Activated T-helper 1 cell treated with anti-CD3 and anti-CD28 coated beads, Interleukin-12 subunit alpha, Interleukin-12 subunit beta, Interleukin-2, Interleukin-4 antibody, amounts not matched to agents 30 ng/mL and 10 ng/mL and 1 ng/mL, durations not matched to agents 14 hours and 24 hours and 36 hours (primary cell): ENCODE measurements around the gene MRGPRF. TPM values are rescaled to one million over a fixed set of nuclear protein-coding genes. Genes with fewer than 3 reads are reported as not detected.
"Not testable (repeated sequence)": the region's sequence is repeated elsewhere in the genome, so short reads cannot be mapped to it uniquely, and the experiment has no call there.

Source experiments
- DNase-seq: peaks from one replicate; pipeline ENCODE4 v3.0.0; 2021; ENCODE audit warnings: low spot score
- H3K27ac Mint-ChIP-seq: one replicate; pipeline ENCODE4 v1.8.0; 2021; ENCODE audit warnings: mild to moderate bottlenecking, mixed read lengths
- H3K27me3 Mint-ChIP-seq: one replicate; pipeline ENCODE4 v1.8.0; 2022; ENCODE audit warnings: mild to moderate bottlenecking, moderate library complexity, mixed read lengths; ENCODE audit not compliant: insufficient read depth
- H3K36me3 Mint-ChIP-seq: one replicate; pipeline ENCODE4 v1.8.0; 2021; ENCODE audit warnings: low read depth, mixed read lengths
- H3K4me1 Mint-ChIP-seq: one replicate; pipeline ENCODE4 v1.8.0; 2021; ENCODE audit warnings: low read depth, mixed read lengths
- H3K4me3 Mint-ChIP-seq: one replicate; pipeline ENCODE4 v1.8.0; 2021; ENCODE audit warnings: mild to moderate bottlenecking, moderate library complexity, mixed read lengths
- H3K9me3 Mint-ChIP-seq: one replicate; pipeline ENCODE4 v1.8.0; 2021; ENCODE audit warnings: mixed read lengths
- intact Hi-C: fragments of 100-400 bp; cut with micrococcal nuclease; formaldehyde crosslinking; loops from one replicate; pipeline ENCODE4 v1.15.1; 2024
- total RNA-seq: library from RNA; stranded (reverse); gene quantifications from 2 replicates; pipeline ENCODE4 v1.2.3, GENCODE V29; 2022

The MRGPRF gene
- total RNA-seq, 1 donor from 2014 or later = not detected

DNA sequence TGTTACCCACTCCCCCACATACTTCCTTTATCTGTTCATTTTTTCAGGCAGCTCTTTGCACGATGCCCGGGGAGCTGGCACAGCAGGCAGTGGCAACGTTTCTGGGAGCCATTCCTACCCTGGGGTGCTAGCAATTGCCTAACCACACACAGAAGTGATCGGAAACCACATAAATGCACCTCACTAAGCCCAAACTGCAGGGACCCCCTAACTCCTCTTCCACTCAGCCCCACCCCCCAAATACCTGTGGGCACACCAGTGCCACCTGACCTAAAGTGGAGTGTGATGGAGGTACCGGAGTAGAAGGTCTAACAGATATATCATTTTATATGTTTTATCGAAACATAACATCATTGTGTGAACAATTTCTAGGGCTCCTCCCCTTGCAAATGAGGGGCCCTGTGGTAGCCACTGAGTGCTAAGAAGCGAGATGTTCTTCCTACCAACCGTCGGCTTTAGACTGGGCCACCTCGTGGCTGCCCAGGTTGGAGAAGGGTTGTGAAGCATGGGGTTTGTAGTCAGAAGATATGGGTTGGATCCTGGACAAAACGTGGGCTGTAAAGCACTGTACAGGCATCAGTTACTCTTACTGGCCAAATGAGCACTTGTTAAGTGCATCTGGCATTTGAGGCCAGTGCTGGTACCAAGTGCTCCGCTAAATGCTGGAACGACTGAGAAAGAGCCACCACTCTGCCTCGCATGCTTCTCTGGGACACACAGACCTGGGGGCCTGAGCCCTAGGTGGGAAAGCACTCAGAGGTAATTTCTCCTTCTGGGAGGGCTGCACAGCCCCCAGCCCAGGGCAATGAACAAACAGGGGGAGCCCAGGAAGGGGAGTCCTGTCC lies 35.0 kb downstream of the MRGPRF start:
- intact Hi-C loops = no loop called here
- Mint-ChIP-seq H3K4me3 (no peak overlapping the region), H3K36me3 (no peaks in the 10 kb centered on the region), H3K4me1 (peaks cover 6% of the 10 kb centered on the region), H3K27me3 (peaks cover 2% of the 10 kb centered on the region), H3K27ac (no peak overlapping the region), H3K9me3 (peaks cover 4% of the 10 kb centered on the region)
- DNase-seq = no peak

DNA sequence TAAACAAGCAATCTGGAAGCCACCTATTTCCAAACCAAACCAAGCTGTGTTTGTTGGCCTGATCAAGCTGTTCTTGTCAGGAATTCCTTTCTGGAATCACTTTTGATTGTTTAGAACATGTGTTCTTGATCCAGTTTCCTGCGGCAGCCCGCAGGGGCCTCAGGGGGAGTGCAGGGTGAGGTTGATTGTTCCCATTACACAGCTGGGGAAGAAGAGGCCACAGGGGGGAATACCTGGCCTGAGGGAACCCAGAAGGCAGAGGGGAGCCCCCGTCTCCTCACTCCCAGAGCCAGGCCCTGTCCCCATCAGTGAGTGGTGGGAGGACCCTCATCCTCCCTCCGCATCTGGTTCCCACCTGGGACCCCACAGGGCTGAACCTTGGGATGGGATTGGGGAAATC lies 36.5 kb downstream of the MRGPRF start:
- Mint-ChIP-seq H3K27me3 (peaks cover 2% of the 10 kb centered on the region), H3K4me1 (peaks cover 6% of the 10 kb centered on the region)
- intact Hi-C loops = no loop called here

DNA sequence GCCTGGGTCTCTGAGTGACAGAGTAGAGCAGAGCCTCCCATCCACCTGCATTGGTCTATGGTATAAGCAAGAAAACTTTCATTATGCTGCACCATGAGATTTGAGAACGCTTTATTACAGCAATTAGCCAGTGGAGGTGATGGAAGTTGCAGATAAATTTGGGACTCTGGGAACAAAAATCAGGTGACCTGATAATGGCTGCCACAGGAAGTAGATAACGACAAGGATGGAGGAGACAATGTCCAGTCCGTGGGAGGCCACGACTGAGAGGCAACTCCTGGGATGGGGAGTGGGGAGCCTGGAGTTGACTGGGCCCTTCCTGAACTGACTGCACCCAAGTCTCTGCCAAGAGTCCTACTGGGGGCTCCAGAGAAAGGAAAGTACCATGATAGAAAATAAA lies 37.0 kb downstream of the MRGPRF start:
- no peak for DNase-seq
- Mint-ChIP-seq H3K9me3 (no peaks in the 10 kb centered on the region), H3K4me3 (no peak overlapping the region), H3K27ac (no peak overlapping the region), H3K4me1 (peaks cover 6% of the 10 kb centered on the region), H3K27me3 (peaks cover 2% of the 10 kb centered on the region), H3K36me3 (no peaks in the 10 kb centered on the region)
- intact Hi-C loops = no loop called here

More for the DNA sequence above, 36.5 kb downstream of the MRGPRF start:
- DNase-seq = no peak
- H3K27ac Mint-ChIP-seq = no peak overlapping the region
- no peaks in the 10 kb centered on the region for H3K36me3 Mint-ChIP-seq
- no peaks in the 10 kb centered on the region for H3K9me3 Mint-ChIP-seq
- H3K4me3 Mint-ChIP-seq = no peak overlapping the region

DNA sequence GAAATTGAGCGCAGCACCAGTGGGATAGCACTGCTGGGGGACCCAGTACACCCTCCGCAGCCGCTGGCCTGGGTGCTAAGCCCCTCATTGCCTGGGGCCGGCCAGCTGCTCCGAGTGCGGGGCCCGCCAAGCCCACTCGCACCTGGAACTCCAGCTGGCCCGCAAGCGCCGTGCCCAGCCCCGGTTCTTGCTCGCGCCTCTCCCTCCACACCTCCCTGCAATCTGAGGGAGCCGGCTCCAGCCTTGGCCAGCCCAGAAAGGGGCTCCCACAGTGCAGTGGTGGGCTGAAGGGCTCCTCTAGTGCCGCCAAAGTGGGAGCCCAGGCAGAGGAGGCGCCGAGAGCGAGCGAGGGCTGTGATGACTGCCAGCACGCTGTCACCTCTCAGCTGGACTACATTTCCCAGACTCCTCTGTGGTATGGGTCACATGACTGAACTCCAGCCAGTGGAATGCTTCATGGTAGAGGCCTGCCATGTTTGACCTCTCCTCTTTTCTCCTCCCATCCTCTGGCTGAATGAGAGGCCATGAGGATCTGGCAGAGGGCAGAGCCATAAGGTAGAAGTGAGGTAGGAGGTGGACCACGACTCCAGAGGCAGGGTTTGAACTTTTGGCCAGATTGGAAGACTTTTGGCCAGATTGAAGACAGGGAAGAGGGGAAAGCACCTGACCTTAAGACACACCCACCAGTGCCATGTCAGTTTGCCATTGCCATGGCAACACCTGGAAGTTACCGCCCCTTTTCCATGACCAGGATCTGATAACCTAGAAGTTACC lies 38.4 kb downstream of the MRGPRF start:
- Mint-ChIP-seq H3K27ac (peak overlapping the region; percentile 58), H3K27me3 (no peaks in the 10 kb centered on the region)

DNA sequence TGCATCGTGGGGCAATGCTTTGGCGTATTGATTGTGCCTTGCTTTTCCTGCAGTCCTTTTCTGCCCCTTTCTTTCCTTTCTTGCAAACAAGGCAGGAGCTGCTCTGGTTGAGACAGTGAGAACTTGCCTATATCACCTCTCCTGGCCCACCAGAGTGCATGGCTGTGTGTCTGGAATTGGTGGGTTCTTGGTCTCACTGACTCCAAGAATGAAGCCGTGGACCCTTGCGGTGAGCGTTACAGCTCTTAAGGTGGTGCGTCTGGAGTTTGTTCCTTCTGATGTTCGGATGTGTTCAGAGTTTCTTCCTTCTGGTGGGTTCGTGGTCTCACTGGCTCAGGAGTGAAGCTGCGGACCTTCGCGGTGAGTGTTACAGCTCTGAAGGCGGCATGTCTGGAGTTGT lies 39.3 kb downstream of the MRGPRF start:
- H3K27ac Mint-ChIP-seq, DNase-seq: not testable (repeated sequence)

More for the DNA sequence above, 38.4 kb downstream of the MRGPRF start:
- Mint-ChIP-seq H3K4me1 (peaks cover 6% of the 10 kb centered on the region), H3K36me3 (no peaks in the 10 kb centered on the region), H3K4me3 (no peak overlapping the region), H3K9me3 (no peaks in the 10 kb centered on the region)
- no peak for DNase-seq
- intact Hi-C loops = no loop called here

DNA sequence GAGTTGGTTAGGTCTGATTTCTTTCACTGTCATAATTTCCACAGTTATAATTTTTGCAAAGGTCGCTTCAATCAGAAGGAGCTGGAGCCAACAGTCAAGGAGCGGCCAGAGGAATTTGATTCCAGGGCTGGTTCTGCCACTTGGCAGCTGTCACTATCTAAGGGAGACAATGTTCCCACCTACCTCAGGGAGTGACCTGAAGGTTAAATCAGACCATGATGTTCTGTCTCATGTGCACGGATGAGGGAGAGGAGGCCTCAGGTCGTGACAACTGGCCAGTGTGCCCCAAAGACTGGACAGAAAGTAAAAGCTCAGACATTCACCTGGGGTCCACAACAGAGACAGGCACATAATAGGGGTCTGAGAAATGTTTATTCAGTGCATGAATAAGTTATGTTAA lies 39.8 kb downstream of the MRGPRF start:
- no peaks in the 10 kb centered on the region for H3K27me3 Mint-ChIP-seq
- no peak overlapping the region for H3K4me3 Mint-ChIP-seq
- no peaks in the 10 kb centered on the region for H3K9me3 Mint-ChIP-seq
- peaks cover 6% of the 10 kb centered on the region for H3K4me1 Mint-ChIP-seq
- no peak overlapping the region for H3K27ac Mint-ChIP-seq
- DNase-seq = no peak
- intact Hi-C loops = no loop called here
- H3K36me3 Mint-ChIP-seq = no peaks in the 10 kb centered on the region

More for the DNA sequence above, 39.3 kb downstream of the MRGPRF start:
- H3K9me3 Mint-ChIP-seq, H3K27me3 Mint-ChIP-seq, H3K36me3 Mint-ChIP-seq, H3K4me1 Mint-ChIP-seq, intact Hi-C loops, H3K4me3 Mint-ChIP-seq: not testable (repeated sequence)

DNA sequence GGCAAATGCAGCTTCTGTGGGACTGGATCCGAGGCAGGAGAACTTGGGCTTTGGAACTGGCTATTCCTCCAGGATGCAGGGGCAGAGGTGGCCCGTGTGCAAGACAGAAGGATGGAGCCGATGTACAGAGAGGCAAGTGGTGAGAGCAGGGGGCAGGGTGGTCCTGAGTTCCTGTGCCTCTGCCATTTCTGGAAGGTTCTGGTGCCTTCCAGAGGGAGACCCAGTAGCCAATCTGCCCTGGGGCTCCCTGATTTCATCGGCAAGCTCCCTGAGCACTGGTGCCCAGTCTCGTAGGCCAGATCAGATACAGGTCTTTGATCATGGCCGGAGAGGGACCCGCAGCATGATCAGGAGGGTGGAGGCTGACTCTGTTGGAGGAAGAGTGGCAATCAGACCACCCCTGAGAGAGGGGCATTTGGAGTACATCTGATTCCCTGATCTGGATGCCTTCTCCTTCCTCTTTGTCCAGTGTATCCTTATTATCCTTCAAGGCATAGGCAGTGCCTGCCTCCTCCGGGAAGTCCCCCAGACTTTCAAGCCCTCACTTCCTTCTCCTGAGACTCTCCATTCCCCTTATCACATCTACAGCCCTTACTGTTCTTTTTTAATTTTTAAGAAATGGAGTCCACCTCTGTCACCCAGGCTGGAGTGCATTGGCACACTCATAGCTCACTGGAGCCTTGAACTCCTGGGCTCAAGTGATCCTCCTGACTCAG lies 42.0 kb downstream of the MRGPRF start:
- Mint-ChIP-seq H3K4me1 (peaks cover 9% of the 10 kb centered on the region), H3K27ac (no peak overlapping the region), H3K27me3 (peaks cover 3% of the 10 kb centered on the region), H3K4me3 (no peak overlapping the region), H3K36me3 (no peaks in the 10 kb centered on the region), H3K9me3 (no peaks in the 10 kb centered on the region)
- no peak for DNase-seq
- intact Hi-C loops = no loop called here

DNA sequence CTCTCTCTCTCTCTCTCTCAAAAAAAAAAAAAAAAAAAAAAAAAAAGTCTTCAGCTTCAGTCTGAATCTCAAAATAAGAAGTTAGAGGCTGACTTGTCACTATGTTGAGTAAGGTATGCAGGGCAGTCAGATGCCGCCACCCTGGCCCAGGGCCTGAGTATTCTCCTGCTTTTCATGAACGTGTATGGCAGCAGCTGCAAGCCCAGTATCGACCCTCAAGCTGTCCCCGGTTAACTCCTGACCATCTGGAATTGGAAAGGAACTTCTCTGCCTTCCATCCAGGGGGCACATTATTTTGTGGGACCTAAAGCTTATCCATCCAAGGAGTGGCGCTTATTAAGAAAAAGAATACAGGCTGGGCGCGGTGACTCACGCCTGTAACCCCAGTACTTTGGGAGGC lies 43.7 kb downstream of the MRGPRF start:
- peaks cover 9% of the 10 kb centered on the region for H3K4me1 Mint-ChIP-seq
- no peaks in the 10 kb centered on the region for H3K9me3 Mint-ChIP-seq
- no peak overlapping the region for H3K27ac Mint-ChIP-seq
- no peak overlapping the region for H3K4me3 Mint-ChIP-seq
- no peaks in the 10 kb centered on the region for H3K36me3 Mint-ChIP-seq
- intact Hi-C loops = no loop called here
- H3K27me3 Mint-ChIP-seq = peaks cover 3% of the 10 kb centered on the region
- no peak for DNase-seq

DNA sequence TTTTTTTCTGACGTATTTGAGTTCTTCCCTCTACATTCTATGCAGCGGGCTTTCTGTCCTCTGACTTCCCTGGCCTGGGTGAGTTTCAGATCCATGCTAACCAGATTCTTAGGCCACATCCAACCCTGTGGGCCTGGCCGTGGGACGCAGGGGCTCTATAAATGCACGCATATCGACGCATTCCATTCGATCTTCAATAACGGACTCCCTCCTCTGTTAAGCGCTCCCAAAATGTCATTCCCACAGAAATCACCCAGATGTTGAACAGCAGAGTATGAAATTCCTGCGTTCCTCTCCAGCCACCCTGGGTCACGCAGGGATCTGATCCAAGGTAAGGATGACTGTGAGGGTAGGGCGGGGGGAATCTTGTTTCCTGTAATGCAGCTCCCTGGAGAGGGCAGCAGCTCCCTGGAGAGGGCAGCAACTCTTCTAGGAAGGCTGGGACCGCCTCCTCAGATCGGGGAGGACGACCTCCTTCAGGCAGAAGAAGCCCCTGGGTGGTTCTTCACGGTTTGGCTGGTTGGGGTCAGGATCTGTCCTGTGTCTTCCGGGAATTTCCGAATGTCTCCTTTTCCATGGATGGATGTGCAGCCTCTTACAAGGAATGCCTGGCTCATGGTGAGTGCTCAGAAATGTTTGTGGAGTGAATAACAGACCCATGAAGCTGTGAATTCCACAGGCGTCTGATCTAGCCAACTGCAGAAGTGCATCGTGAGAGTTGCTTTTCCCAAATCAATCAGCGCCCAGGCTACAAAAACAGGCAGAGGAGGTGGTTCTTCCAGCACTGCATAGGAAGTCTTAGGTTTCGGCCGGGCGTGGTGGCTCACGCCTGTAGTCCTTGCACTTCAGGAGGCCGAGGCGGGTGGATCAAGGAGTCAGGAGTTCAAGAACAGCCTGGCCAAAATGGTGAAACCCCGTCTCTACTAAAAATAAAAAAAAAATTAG lies 44.5 kb downstream of the MRGPRF start:
- no peak overlapping the region for H3K27ac Mint-ChIP-seq
- no peaks in the 10 kb centered on the region for H3K9me3 Mint-ChIP-seq
- H3K4me1 Mint-ChIP-seq = peaks cover 9% of the 10 kb centered on the region
- no peak for DNase-seq
- H3K4me3 Mint-ChIP-seq = no peak overlapping the region
- intact Hi-C loops = no loop called here
- peaks cover 3% of the 10 kb centered on the region for H3K27me3 Mint-ChIP-seq
- no peaks in the 10 kb centered on the region for H3K36me3 Mint-ChIP-seq

DNA sequence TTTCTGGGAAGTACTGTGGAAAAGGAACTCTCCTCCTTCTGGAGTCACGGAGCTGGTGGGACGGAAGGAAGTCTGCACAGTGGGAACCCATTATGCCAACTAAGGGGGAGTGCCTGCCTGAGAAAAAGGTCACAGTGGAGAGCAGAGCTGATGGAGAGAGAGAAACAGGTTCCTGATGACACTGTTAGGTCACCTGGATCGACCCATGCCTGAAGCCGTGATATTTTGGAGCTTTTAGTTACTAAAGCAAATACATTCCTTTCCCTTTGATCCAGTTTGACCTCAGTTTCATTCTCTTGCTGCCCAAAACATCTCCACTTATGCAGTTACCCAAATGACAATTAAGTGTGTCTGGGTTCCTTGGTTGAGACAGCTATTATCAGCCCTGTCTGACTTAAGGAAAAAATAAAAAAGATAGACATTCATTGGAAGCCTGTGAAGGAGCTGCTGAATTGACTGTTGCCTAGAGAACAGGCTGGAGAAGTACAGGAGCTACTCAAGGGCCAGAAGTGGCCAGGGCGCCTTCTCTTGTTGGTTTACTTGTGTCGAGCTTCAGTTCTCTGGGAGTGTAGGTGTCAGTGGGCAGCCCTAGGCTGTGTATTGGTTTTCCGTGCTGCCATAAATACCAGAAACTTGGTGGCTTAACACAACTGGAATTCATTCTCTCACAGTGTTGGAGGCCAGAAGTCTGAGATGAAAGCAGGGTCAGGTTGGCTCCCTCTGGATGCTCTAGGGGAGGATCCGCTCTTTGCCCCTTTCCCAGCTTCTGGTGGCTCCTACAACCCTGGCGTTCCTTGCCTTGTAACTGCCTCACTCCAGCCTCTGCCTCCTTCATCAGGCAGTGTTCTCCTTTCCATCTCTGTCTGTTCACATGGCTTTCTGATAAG lies 45.9 kb downstream of the MRGPRF start:
- intact Hi-C loops = no loop called here
- Mint-ChIP-seq H3K36me3 (peaks cover 2% of the 10 kb centered on the region), H3K27me3 (peaks cover 3% of the 10 kb centered on the region), H3K27ac (no peak overlapping the region), H3K4me1 (peaks cover 17% of the 10 kb centered on the region), H3K9me3 (no peaks in the 10 kb centered on the region), H3K4me3 (no peak overlapping the region)
- no peak for DNase-seq

DNA sequence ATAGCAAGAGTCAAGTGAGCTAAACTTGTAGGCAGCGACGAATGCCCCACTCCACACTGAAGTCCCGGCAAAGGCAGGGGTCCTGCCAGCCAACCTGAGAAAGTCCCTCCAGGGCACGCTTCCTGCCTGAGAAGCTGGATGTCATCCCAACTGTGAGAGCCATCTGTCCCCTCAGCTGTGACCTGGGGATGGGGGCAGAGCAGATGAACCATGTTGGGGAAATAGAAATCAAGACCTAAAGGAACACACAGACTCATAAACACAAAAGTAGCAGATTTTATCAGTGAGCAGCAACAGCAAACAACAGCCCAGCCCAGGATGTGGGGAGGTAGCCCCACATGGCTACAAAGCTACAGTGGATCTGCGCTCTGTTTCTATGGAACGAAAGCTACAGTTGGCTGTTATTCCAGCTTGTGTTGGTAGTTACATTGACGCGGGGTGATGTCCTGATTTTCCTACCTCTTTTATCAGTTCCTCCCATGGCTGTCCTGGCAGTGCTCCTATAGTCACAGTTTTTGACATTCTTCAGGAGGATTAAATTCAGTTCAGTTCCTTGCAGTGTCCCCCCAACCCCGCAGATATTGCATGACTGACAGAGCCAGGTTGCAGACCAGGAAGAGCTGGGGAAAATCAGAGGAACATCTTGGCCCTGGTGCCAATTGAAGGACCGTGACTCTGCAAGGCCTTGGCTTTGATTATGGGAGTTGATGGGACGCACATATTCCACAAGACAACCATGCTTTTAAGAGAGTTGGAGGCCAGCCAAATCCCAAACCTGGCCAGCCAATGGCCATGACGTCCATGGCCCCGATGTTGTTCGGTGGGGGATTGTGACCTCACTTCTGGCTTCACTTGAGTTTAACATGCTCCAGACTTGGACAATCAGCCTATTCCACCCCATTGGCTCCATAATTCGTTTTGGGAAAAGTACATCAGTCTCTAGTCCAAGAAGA lies 46.9 kb downstream of the MRGPRF start:
- Mint-ChIP-seq H3K9me3 (no peaks in the 10 kb centered on the region), H3K4me3 (peak overlapping the region; percentile 13), H3K27me3 (peaks cover 3% of the 10 kb centered on the region), H3K4me1 (peaks cover 17% of the 10 kb centered on the region), H3K27ac (peak overlapping the region; percentile 58), H3K36me3 (peaks cover 2% of the 10 kb centered on the region)
- intact Hi-C loops = no loop called here
- DNase-seq = peak; percentile 11
